Body of pancreas (tissue), 4 donors: ENCODE results near the gene PTPN12. TPM values are rescaled to one million over a fixed set of nuclear protein-coding genes. Genes with fewer than 3 reads are reported as not detected.

Source experiments
- ATAC-seq: fragments of 150-250 bp; one replicate; pipeline ENCODE4 v1.9.1; 2016
- DNase-seq, 4 donors: peaks; one replicate each; pipeline ENCODE4 v3.0.0-alpha.2; 2019
- H3K27ac ChIP-seq, 4 donors: fragments of 200-600 bp; sonication (generic); 1 replicate in 3 of 4; 2 replicates in 1 of 4; pipeline versions ENCODE4 v1.5.1 to v1.6.1; 2016 to 2019; ENCODE audit warnings: mild to moderate bottlenecking in 1 of 4, mixed read lengths in 1 of 4, moderate library complexity in 1 of 4
- H3K27me3 ChIP-seq, 2 donors: fragments of 200-600 bp; sonication (generic); one replicate each; pipeline ENCODE4 v1.6.0; 2016; ENCODE audit warnings: mild to moderate bottlenecking in 1 of 2
- H3K36me3 ChIP-seq, 2 donors: fragments of 200-600 bp; sonication (generic); replicated peaks in 1 of 2; 2 replicates each; pipeline ENCODE4 v1.5.1; 2016; ENCODE audit warnings: low read depth in 2 of 2; ENCODE audit not compliant: insufficient read depth in 1 of 2
- H3K4me1 ChIP-seq: fragments of 200-600 bp; sonication (generic); one replicate; pipeline ENCODE4 v1.6.0; 2016
- H3K4me3 ChIP-seq, 2 donors: fragments of 200-600 bp; sonication (generic); 1 replicate in 1 of 2; 2 replicates in 1 of 2; pipeline ENCODE4 v1.5.1; 2016 to 2019
- H3K9me3 ChIP-seq, 3 donors: fragments of 200-600 bp; sonication (generic); 1 replicate in 2 of 3; 2 replicates in 1 of 3; pipeline ENCODE4 v1.5.1; 2016
- POLR2A ChIP-seq, 3 donors: fragments of 450-650 bp; IDR thresholded peaks; one replicate each; pipeline ENCODE4 v1.6.1; 2016; ENCODE audit warnings: antibody characterized with exemption in 3 of 3, mild to moderate bottlenecking in 2 of 3
- WGBS, 2 donors: methylation state at CpG; one replicate each; pipeline ENCODE4 v1.1.5; 2017; 5-methylcytosine and 5-hydroxymethylcytosine counted together
- intact Hi-C: fragments of 100-400 bp; cut with DNase I; formaldehyde crosslinking; loops from one replicate; pipeline ENCODE4 v1.15.1; 2023
- total RNA-seq, 2 donors: library from RNA; depleted of rRNA; stranded (reverse); fragments of >200 nt; gene quantifications; one replicate each; pipeline ENCODE4 v1.1.0, GENCODE V29; 2016
- TF ChIP-seq, protein P1 (sequence below), 7 experiments: fragments of 450-650 bp in 4 of 7; fragments of 200-600 bp in 3 of 7; sonication (generic) in 3 of 7; IDR thresholded peaks; one replicate each; pipeline ENCODE4 v1.5.1; 2016 to 2019; ENCODE audit warnings: antibody characterized with exemption in 7 of 7

The PTPN12 gene
- total RNA-seq, 2 donors from 2014 or later: 39.7 to 57.4 TPM

DNA sequence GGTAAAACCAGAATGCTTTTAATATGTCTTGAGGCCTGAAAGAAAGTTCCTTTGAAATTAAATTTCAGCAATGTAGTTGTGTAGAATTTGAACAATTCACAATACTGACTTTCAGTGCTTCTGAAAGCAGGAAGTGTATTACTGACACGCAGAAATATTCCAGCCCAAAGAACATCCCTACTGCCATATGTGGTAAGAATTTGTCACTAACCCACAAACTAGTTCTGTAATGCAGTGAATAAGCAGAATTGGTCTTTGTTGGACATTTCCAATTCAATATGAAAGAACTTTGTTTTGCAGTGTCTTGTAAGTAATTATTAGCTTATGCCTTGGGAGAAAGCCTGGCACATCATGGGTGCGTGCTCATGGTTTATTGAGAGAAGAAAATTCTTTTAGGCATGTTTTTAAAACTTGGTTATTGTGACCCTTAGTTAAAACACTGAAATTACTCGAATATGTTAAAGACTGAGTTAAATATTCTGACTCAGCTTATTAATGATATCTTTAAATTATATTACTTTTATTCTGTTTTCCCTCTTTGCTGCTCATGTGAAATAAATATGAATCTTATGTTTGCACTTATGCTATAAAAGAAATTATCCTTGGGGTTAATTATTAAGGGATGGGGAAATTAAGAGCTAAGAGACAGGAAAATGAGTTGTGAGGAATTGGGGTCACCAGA lies 33.4 kb downstream of the PTPN12 start:
- intact Hi-C loops: no loop called here
- peaks cover 0 to 4% of the 10 kb centered on the region in 2 donors for H3K36me3 ChIP-seq
- no peaks in the 10 kb centered on the region for H3K9me3 ChIP-seq
- no peak overlapping the region for H3K4me3 ChIP-seq
- no peaks in the 10 kb centered on the region for H3K4me1 ChIP-seq
- 77 to 87% methylated on average over 3 of the region's 3 CpGs for WGBS, 2 donors
- DNase-seq: no peak
- H3K27ac ChIP-seq: peak overlapping the region in 1 of 4 donors; percentile 10
- TF ChIP-seq, protein P1, sequence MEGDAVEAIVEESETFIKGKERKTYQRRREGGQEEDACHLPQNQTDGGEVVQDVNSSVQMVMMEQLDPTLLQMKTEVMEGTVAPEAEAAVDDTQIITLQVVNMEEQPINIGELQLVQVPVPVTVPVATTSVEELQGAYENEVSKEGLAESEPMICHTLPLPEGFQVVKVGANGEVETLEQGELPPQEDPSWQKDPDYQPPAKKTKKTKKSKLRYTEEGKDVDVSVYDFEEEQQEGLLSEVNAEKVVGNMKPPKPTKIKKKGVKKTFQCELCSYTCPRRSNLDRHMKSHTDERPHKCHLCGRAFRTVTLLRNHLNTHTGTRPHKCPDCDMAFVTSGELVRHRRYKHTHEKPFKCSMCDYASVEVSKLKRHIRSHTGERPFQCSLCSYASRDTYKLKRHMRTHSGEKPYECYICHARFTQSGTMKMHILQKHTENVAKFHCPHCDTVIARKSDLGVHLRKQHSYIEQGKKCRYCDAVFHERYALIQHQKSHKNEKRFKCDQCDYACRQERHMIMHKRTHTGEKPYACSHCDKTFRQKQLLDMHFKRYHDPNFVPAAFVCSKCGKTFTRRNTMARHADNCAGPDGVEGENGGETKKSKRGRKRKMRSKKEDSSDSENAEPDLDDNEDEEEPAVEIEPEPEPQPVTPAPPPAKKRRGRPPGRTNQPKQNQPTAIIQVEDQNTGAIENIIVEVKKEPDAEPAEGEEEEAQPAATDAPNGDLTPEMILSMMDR (IDR thresholded peaks at IDR 0.05): no peak
- no peak for TF ChIP-seq POLR2A (IDR thresholded peaks at IDR 0.05)
- no peaks in the 10 kb centered on the region for H3K27me3 ChIP-seq
- no peak for ATAC-seq

- 87 to 91% methylated on average over 6 of the region's 6 CpGs for WGBS, 2 donors
- no peak for ATAC-seq
- Histone ChIP-seq H3K4me1 (no peaks in the 10 kb centered on the region), H3K4me3 (no peak overlapping the region), H3K27ac (no peak overlapping the region), H3K27me3 (no peaks in the 10 kb centered on the region), H3K9me3 (no peaks in the 10 kb centered on the region), H3K36me3 (peaks cover 0 to 4% of the 10 kb centered on the region in 2 donors)
- no peak for TF ChIP-seq POLR2A (IDR thresholded peaks at IDR 0.05)
- TF ChIP-seq, protein P1 (IDR thresholded peaks at IDR 0.05): no peak
- no peak for DNase-seq
- intact Hi-C loops: no loop called here
Measured at GRCh38 chr7:77571801-77572200, 34.7 kb downstream of the PTPN12 start.

DNA sequence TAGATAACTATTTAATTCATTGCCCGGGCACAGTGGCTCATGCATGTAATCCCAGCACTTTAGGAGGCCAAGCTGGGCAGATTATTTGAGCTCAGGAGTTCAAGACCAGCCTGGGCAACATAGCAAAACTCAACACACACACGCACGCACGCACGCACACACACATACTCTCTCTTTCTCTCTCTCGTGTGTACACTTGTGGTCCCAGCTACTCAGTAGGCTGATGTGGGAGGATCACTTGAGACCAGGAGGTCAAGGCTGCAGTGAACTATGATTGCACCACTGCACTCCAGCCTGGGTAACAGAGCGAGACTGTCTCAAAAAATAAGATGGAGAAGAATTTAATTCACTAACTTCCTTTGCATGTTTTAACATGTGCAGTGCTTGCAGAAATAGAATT lies 38.1 kb downstream of the PTPN12 start:
- H3K9me3 ChIP-seq: no peaks in the 10 kb centered on the region
- WGBS, 2 donors: 79 to 86% methylated on average over 7 of the region's 7 CpGs
- intact Hi-C loops: no loop called here
- DNase-seq: no peak
- H3K27me3 ChIP-seq: no peaks in the 10 kb centered on the region
- H3K4me1 ChIP-seq: no peaks in the 10 kb centered on the region
- peaks cover 0 to 4% of the 10 kb centered on the region in 2 donors for H3K36me3 ChIP-seq
- TF ChIP-seq POLR2A (IDR thresholded peaks at IDR 0.05): no peak
- TF ChIP-seq, protein P1 (IDR thresholded peaks at IDR 0.05): no peak
- no peak overlapping the region for H3K4me3 ChIP-seq
- H3K27ac ChIP-seq: no peak overlapping the region
- ATAC-seq: no peak

GRCh38 chr7:77576856-77577255 lies 39.8 kb downstream of the PTPN12 start:
- WGBS, 2 donors: 89 to 92% methylated on average over 3 of the region's 3 CpGs
- Histone ChIP-seq H3K4me1 (no peaks in the 10 kb centered on the region), H3K27ac (no peak overlapping the region), H3K9me3 (no peaks in the 10 kb centered on the region), H3K27me3 (no peaks in the 10 kb centered on the region), H3K36me3 (peaks cover 0 to 4% of the 10 kb centered on the region in 2 donors), H3K4me3 (no peak overlapping the region)
- no peak for ATAC-seq
- TF ChIP-seq, protein P1 (IDR thresholded peaks at IDR 0.05): no peak
- no peak for TF ChIP-seq POLR2A (IDR thresholded peaks at IDR 0.05)
- intact Hi-C loops: no loop called here
- no peak for DNase-seq

- Histone ChIP-seq H3K4me3 (no peak overlapping the region), H3K4me1 (no peaks in the 10 kb centered on the region), H3K36me3 (no peaks in the 10 kb centered on the region), H3K27ac (no peak overlapping the region), H3K27me3 (no peaks in the 10 kb centered on the region), H3K9me3 (no peaks in the 10 kb centered on the region)
- intact Hi-C loops: no loop called here
- DNase-seq: no peak
- ATAC-seq: no peak
- TF ChIP-seq, protein P1 (IDR thresholded peaks at IDR 0.05): no peak
- TF ChIP-seq POLR2A (IDR thresholded peaks at IDR 0.05): no peak
Measured at GRCh38 chr7:77579797-77580196, 42.7 kb downstream of the PTPN12 start.
